HepG2 (cell line): ENCODE measurements around the gene AXIN2. TPM values are rescaled to one million over a fixed set of nuclear protein-coding genes. Genes with fewer than 3 reads are reported as not detected.
A peak's percentile ranks its signal among the peaks of the same experiment; 100 is the strongest.

Experiments
- ATAC-seq: fragments of 200-7000 bp; cut with Tn5 transposase; 3 replicates; pipeline ENCODE4 v1.9.1; 2020; ENCODE audit warnings: mild to moderate bottlenecking, moderate library complexity
- BruUV-seq: library from RNA; stranded (reverse); fragments of 400-500 nt; replicated peaks from 2 replicates; lab custom pipeline; 2021; lab: Mats Ljungman, UMichigan
- CTCF ChIA-PET: fragments of 300-600 bp; formaldehyde crosslinking; extraction: SDS; loops from one replicate; lab custom pipeline; 2021; ENCODE audit warnings: low total read pairs, inconsistent platforms, low intra/inter-chr PET ratio; lab: Yijun Ruan, JAX
- POLR2A ChIA-PET: fragments of 350-600 bp; sonication (Branson Sonifier 250); formaldehyde crosslinking; loops from one replicate; lab custom pipeline; 2020; ENCODE audit warnings: antibody characterized with exemption, inconsistent platforms; lab: Yijun Ruan, JAX
- DNase-seq: peaks from one replicate; pipeline ENCODE4 v3.0.0-alpha.2; 2015; ENCODE audit warnings: low spot score
- FAIRE-seq: peaks from 3 replicates; lab custom pipeline; 2011; peaks lifted over from hg19 to GRCh38; lab: Jason Lieb, UNC
- H2AFZ ChIP-seq: one replicate; pipeline ENCODE4 v1.6.1; 2011; ENCODE audit warnings: low read length, inconsistent platforms
- H3K27ac ChIP-seq: fragments of 300-600 bp; 3 replicates; pipeline ENCODE4 v1.8.0; 2011; ENCODE audit warnings: mixed run types, mild to moderate bottlenecking, mixed read lengths, low read length, inconsistent platforms; ENCODE audit not compliant: insufficient read depth; ENCODE audit errors: extremely low read length
- H3K27me3 ChIP-seq, 2 experiments: fragments of 200-600 bp in 1 of 2; 2 replicates in 1 of 2; 3 replicates in 1 of 2; pipeline versions ENCODE4 v1.6.0 to v1.8.0; 2011; ENCODE audit warnings: low read length in 2 of 2, mild to moderate bottlenecking in 2 of 2, moderate library complexity in 2 of 2, inconsistent platforms in 1 of 2; ENCODE audit not compliant: insufficient read depth in 2 of 2, control insufficient read depth in 1 of 2
- H3K36me3 ChIP-seq, 2 experiments: fragments of 200-600 bp in 1 of 2; replicated peaks in 1 of 2; 2 replicates in 1 of 2; 3 replicates in 1 of 2; pipeline versions ENCODE4 v1.5.1 to v1.8.0; 2011; ENCODE audit warnings: low read length in 2 of 2, inconsistent platforms in 1 of 2; ENCODE audit not compliant: insufficient read depth in 2 of 2, control insufficient read depth in 1 of 2
- H3K4me1 ChIP-seq: 2 replicates; pipeline ENCODE4 v1.5.1; 2012; ENCODE audit warnings: low read length, inconsistent platforms; ENCODE audit not compliant: insufficient read depth
- H3K4me2 ChIP-seq: 2 replicates; pipeline ENCODE4 v1.6.0; 2011; ENCODE audit warnings: low read depth, low read length, inconsistent platforms
- H3K4me3 ChIP-seq, 3 experiments: fragments of 200-600 bp in 1 of 3; sonication (generic), shearing (Covaris generic) in 1 of 3; replicated peaks in 1 of 3; 2 replicates each; pipeline ENCODE4 v1.5.1; 2011 to 2016; ENCODE audit warnings: low read length in 3 of 3, inconsistent platforms in 2 of 3, low read depth in 2 of 3, mild to moderate bottlenecking in 2 of 3, control low read depth in 1 of 3, mixed read lengths in 1 of 3; ENCODE audit not compliant: insufficient read depth in 1 of 3
- H3K79me2 ChIP-seq: one replicate; pipeline ENCODE4 v1.6.1; 2011; ENCODE audit warnings: low read length, inconsistent platforms; ENCODE audit not compliant: insufficient read depth
- H3K9ac ChIP-seq: 2 replicates; pipeline ENCODE4 v1.6.0; 2011; ENCODE audit warnings: mild to moderate bottlenecking, low read depth, low read length, inconsistent platforms; ENCODE audit not compliant: insufficient read depth
- H3K9me3 ChIP-seq: 2 replicates; pipeline ENCODE4 v1.5.1; 2012; ENCODE audit warnings: mild to moderate bottlenecking, low read length
- H4K20me1 ChIP-seq: 2 replicates; pipeline ENCODE4 v1.6.0; 2011; ENCODE audit warnings: inconsistent platforms, mild to moderate bottlenecking, low read length, moderate library complexity; ENCODE audit not compliant: insufficient read depth
- HNRNPL ChIP-seq: fragments of 200-400 bp; formaldehyde crosslinking; IDR thresholded peaks from 2 replicates; pipeline ENCODE4 v1.6.1; 2017; ENCODE audit warnings: mild to moderate bottlenecking, low read depth, low read length
- IRF9 ChIP-seq: sonication (generic); formaldehyde crosslinking; IDR thresholded peaks from 2 replicates; pipeline ENCODE4 v1.8.0; 2022; ENCODE audit warnings: missing genetic modification reagents, mild to moderate bottlenecking, borderline replicate concordance
- NFKB2 ChIP-seq: sonication (generic); formaldehyde crosslinking; IDR thresholded peaks from 2 replicates; pipeline ENCODE4 v1.4.0; 2020; ENCODE audit warnings: missing genetic modification reagents, borderline replicate concordance
- NR2C2 ChIP-seq: sonication (generic); formaldehyde crosslinking; IDR thresholded peaks from 2 replicates; pipeline ENCODE4 v1.4.0; 2020; ENCODE audit warnings: missing genetic modification reagents, mild to moderate bottlenecking, moderate library complexity, borderline replicate concordance
- PAXIP1 ChIP-seq: sonication (generic); formaldehyde crosslinking; conservative IDR thresholded peaks from 2 replicates; pipeline ENCODE4 v1.4.0; 2020; ENCODE audit warnings: mild to moderate bottlenecking, missing genetic modification reagents, moderate library complexity
- RELA ChIP-seq: sonication (generic); formaldehyde crosslinking; IDR thresholded peaks from 2 replicates; pipeline ENCODE4 v1.4.0; 2020; ENCODE audit warnings: missing genetic modification reagents
- SP4 ChIP-seq: sonication (generic); formaldehyde crosslinking; IDR thresholded peaks from 2 replicates; pipeline ENCODE4 v1.8.1; 2023; ENCODE audit warnings: mild to moderate bottlenecking, missing genetic modification reagents
- SRY ChIP-seq: sonication (generic); formaldehyde crosslinking; IDR thresholded peaks from 2 replicates; pipeline ENCODE4 v1.8.0; 2022; ENCODE audit warnings: mild to moderate bottlenecking, missing genetic modification reagents
- STAT5B ChIP-seq: sonication (generic); formaldehyde crosslinking; IDR thresholded peaks from 2 replicates; pipeline ENCODE4 v1.4.0; 2020; ENCODE audit warnings: missing genetic modification reagents
- TAF1 ChIP-seq: sonication (generic); formaldehyde crosslinking; IDR thresholded peaks from 2 replicates; pipeline ENCODE4 v1.4.0; 2020; ENCODE audit warnings: missing genetic modification reagents
- TFE3 ChIP-seq: IDR thresholded peaks from 2 replicates; pipeline ENCODE4 v1.6.1; 2016
- THRA ChIP-seq: sonication (generic); formaldehyde crosslinking; IDR thresholded peaks from 2 replicates; pipeline ENCODE4 v1.4.0; 2020; ENCODE audit warnings: missing genetic modification reagents, borderline replicate concordance
- TOE1 ChIP-seq: sonication (generic); formaldehyde crosslinking; IDR thresholded peaks from 2 replicates; pipeline ENCODE4 v1.4.0; 2020; ENCODE audit warnings: mild to moderate bottlenecking, missing genetic modification reagents
- ZBTB43 ChIP-seq: sonication (generic); formaldehyde crosslinking; conservative IDR thresholded peaks from 2 replicates; pipeline ENCODE4 v1.4.0; 2020; ENCODE audit warnings: missing genetic modification reagents
- ZFY ChIP-seq: sonication (generic); formaldehyde crosslinking; IDR thresholded peaks from 2 replicates; pipeline ENCODE4 v1.4.0; 2020; ENCODE audit warnings: missing genetic modification reagents
- ZMAT3 ChIP-seq: sonication (generic); formaldehyde crosslinking; conservative IDR thresholded peaks from 2 replicates; pipeline ENCODE4 v1.7.0; 2021; ENCODE audit warnings: missing genetic modification reagents
- ZNF556 ChIP-seq: sonication (generic); formaldehyde crosslinking; IDR thresholded peaks from 2 replicates; pipeline ENCODE4 v1.4.0; 2020; ENCODE audit warnings: mild to moderate bottlenecking, missing genetic modification reagents, borderline replicate concordance
- ZNF891 ChIP-seq: sonication (generic); formaldehyde crosslinking; IDR thresholded peaks from 2 replicates; pipeline ENCODE4 v1.5.0; 2020; ENCODE audit warnings: mild to moderate bottlenecking, missing genetic modification reagents
- WGBS: methylation state at CpG from one replicate; pipeline ENCODE4 v1.1.6; 2017; ENCODE audit warnings: low lambda C conversion rate; 5-methylcytosine and 5-hydroxymethylcytosine counted together
- in situ Hi-C: cut with HindIII; loops from 2 replicates; pipeline ENCODE4 v1.10.0; 2017; ENCODE audit warnings: low pct_unique_long_range_greater_than_20kb; ENCODE audit not compliant: extremely low pct_ligation_motif_present
- intact Hi-C: fragments of 100-400 bp; cut with micrococcal nuclease; formaldehyde crosslinking; loops from one replicate; pipeline ENCODE4 v1.10.0; 2022; ENCODE audit not compliant: unreplicated experiment
- polyA plus RNA-seq, 8 experiments: library from polyadenylated mRNA; depleted of rRNA in 3 of 8; stranded (reverse) in 7 of 8; unstranded in 1 of 8; fragments of >200 nt; fragmentation: Illumina TruSeq in 4 of 8; extraction: Trizol in 4 of 8; gene quantifications; 2 replicates each; pipeline versions ENCODE4 v1.2.1 to v1.2.3, GENCODE V29; 2011 to 2016; ENCODE audit warnings: low read depth in 4 of 8, missing spikeins in 1 of 8, mixed read lengths in 1 of 8; ENCODE audit not compliant: insufficient read depth in 1 of 8
- total RNA-seq, 5 experiments: library from RNA; depleted of rRNA; stranded (reverse); fragments of >200 nt; fragmentation: Illumina TruSeq; extraction: Trizol; gene quantifications; 2 replicates each; pipeline ENCODE4 v1.2.3, GENCODE V29; 2016; ENCODE audit warnings: low read depth in 1 of 5

Gene AXIN2
- total and polyA plus RNA-seq, 2 of the 13 experiments (the other 11 are each of a cell fraction or from before 2014, with no cell fraction given): 58.6 to 63.4 TPM

GRCh38 chr17:65503557-65503956 is 57.9 kb downstream of the AXIN2 start:
- intact Hi-C loops (no loop called here), in situ Hi-C loops (no loop called here)
- 70% methylated on average over 9 of the region's 9 CpGs for WGBS
- Histone ChIP-seq H3K9ac (no peak overlapping the region), H3K4me2 (no peak overlapping the region), H4K20me1 (no peaks in the 10 kb centered on the region), H3K79me2 (no peaks in the 10 kb centered on the region), H3K27ac (no peak overlapping the region), H2AFZ (no peak overlapping the region), H3K27me3 (peaks cover 0 to 3% of the 10 kb centered on the region in 2 experiments; a peak in 1 of 5 replicates), H3K36me3 (no peaks in the 10 kb centered on the region), H3K4me3 (no peak overlapping the region), H3K9me3 (no peaks in the 10 kb centered on the region), H3K4me1 (no peaks in the 10 kb centered on the region)
- FAIRE-seq (no peak), DNase-seq (no peak), ATAC-seq (peak; percentile 35; the same call in 2 of the 3 replicates)
- POLR2A ChIA-PET: no interaction called here
- CTCF ChIA-PET: no interaction called here
- no TSS peak for BruUV-seq
- no peak for TF ChIP-seq ZNF891 (CRISPR knock-in tag)
- TF ChIP-seq ZFY: no peak
- no peak for TF ChIP-seq HNRNPL
- no peak for TF ChIP-seq TAF1 (CRISPR knock-in tag)
- TF ChIP-seq ZMAT3 (CRISPR knock-in tag): no peak
- no peak for TF ChIP-seq ZNF556 (CRISPR knock-in tag)
- no peak for TF ChIP-seq THRA
- no peak for TF ChIP-seq SP4
- no peak for TF ChIP-seq RELA (CRISPR knock-in tag)
- no peak for TF ChIP-seq IRF9 (CRISPR knock-in tag)
- TF ChIP-seq SRY (CRISPR knock-in tag): no peak
- TF ChIP-seq ZBTB43 (CRISPR knock-in tag): no peak
- no peak for TF ChIP-seq TFE3
- no peak for TF ChIP-seq NR2C2 (CRISPR knock-in tag)
- no peak for TF ChIP-seq PAXIP1
- TF ChIP-seq STAT5B (CRISPR knock-in tag): no peak
- no peak for TF ChIP-seq TOE1
- no peak for TF ChIP-seq NFKB2 (CRISPR knock-in tag)
